ENCODE measurements around the gene CTBP2. TPM values are rescaled to one million over a fixed set of nuclear protein-coding genes. Genes with fewer than 3 reads are reported as not detected.

CTBP2 gene
- total and polyA plus RNA-seq, 10 of the 15 experiments (the other 5 are each of a cell fraction or from before 2014, with no cell fraction given) = 0.02 to 0.72 (median 0.06) TPM; not detected in 2

GRCh38 chr10:125116652-125117310 is 43.6 kb downstream of the CTBP2 start:
- Histone ChIP-seq H3K4me1 (ENCODE audit: control insufficient read depth, insufficient read depth, low read length) (no peaks in the 10 kb centered on the region), H3K9me3 (replicated peaks; ENCODE audit: control insufficient read depth, insufficient read depth, low read length) (no peaks in the 10 kb centered on the region), H3K36me3 (ENCODE audit: control insufficient read depth in 2 of 2, insufficient read depth in 2 of 2, low read length in 1 of 2) (no peaks in the 10 kb centered on the region), H4K20me1 (ENCODE audit: control insufficient read depth, insufficient read depth) (no peaks in the 10 kb centered on the region), H3K27me3 (replicated peaks in 1 of 2; ENCODE audit: control insufficient read depth in 2 of 2, insufficient read depth in 2 of 2, low read length in 1 of 2) (0 out of 4 replicates have a peak, but pooled peaks cover 0 to 2% of the 10 kb centered on the region in 2 experiments), H3K79me2 (ENCODE audit: control insufficient read depth, insufficient read depth, low read length) (no peaks in the 10 kb centered on the region), H3K27ac (ENCODE audit: control insufficient read depth, insufficient read depth) (no peak overlapping the region), H3K4me2 (ENCODE audit: control insufficient read depth, insufficient read depth) (no peak overlapping the region), H2AFZ (ENCODE audit: control insufficient read depth, low read depth, low read length) (no peak overlapping the region), H3K4me3 (no peak overlapping the region), H3K9ac (ENCODE audit: control insufficient read depth, insufficient read depth, low read length) (no peak overlapping the region)
- SMC1A ChIA-PET (ENCODE audit: uncharacterized antibody, unreplicated experiment) = interaction anchor here (1.6 kb wide), 1 partner anchor 22 kb away, joined by 3 read pairs; no protein-coding TSS in a partner anchor
- in situ Hi-C loops (cut with MboI) = no loop called here
- FAIRE-seq = no peak
- no TSS peak for BruUV-seq (replicated peaks)
- DNase-seq (ENCODE audit: low read depth, low spot score) = no peak
- intact Hi-C loops (cut with micrococcal nuclease; ENCODE audit: unreplicated experiment) = no loop called here
- no peak for TF ChIP-seq PRDM15 (CRISPR knock-in tag; IDR thresholded peaks at IDR 0.05)
- no peak for TF ChIP-seq USF2 (IDR thresholded peaks at IDR 0.05; ENCODE audit: borderline replicate concordance, low read depth, low read length)
- no peak for TF ChIP-seq RBBP5 (conservative IDR thresholded peaks at IDR 0.05)
- TF ChIP-seq POLR2A (IDR thresholded peaks at IDR 0.05; ENCODE audit: low read depth, low read length) = no peak
- TF ChIP-seq SPI1 (IDR thresholded peaks at IDR 0.05; ENCODE audit: borderline replicate concordance, insufficient read depth, low read depth, low read length) = no peak
- no peak for TF ChIP-seq TBL1XR1 (IDR thresholded peaks at IDR 0.05; ENCODE audit: low read depth, low read length)
- no peak for TF ChIP-seq SREBF1 (IDR thresholded peaks at IDR 0.05; ENCODE audit: low read length)
- RAD21 ChIA-PET (ENCODE audit: unreplicated experiment) = no interaction called here
- POLR2A ChIA-PET = no interaction called here
- 34% methylated on average over 18 of the region's 18 CpGs for WGBS (ENCODE audit: insufficient coverage, insufficient replicate concordance, low lambda C conversion rate, missing lambda C conversion rate)
- CTCF ChIA-PET = interaction anchor here (1.2 kb wide), 1 partner anchor 713 kb away, joined by 3 read pairs; no protein-coding TSS in a partner anchor
- no peak for ATAC-seq

All from GM12878 (cell line).